Activated B cell treated with CpG ODN at 0.5 μM for 24 hours (primary cell): ENCODE measurements around the gene DYNLT2B. TPM values are rescaled to one million over a fixed set of nuclear protein-coding genes. Genes with fewer than 3 reads are reported as not detected.
"Not testable (repeated sequence)": the region's sequence is repeated elsewhere in the genome, so short reads cannot be mapped to it uniquely, and the experiment has no call there.

ENCODE experiments used
- ATAC-seq: fragments of 200-7000 bp; cut with Tn5 transposase; one replicate; pipeline ENCODE4 v1.10.0; 2021; ENCODE audit warnings: low read depth, mild to moderate bottlenecking, moderate library complexity
- CTCF ChIA-PET: fragments of 350-600 bp; sonication (Branson Sonifier 250); formaldehyde crosslinking; loops from one replicate; lab custom pipeline; 2021; ENCODE audit warnings: antibody characterized with exemption; lab: Charles Lee
- POLR2A ChIA-PET: fragments of 350-600 bp; sonication (Branson Sonifier 250); formaldehyde crosslinking; loops from one replicate; lab custom pipeline; 2021; ENCODE audit warnings: antibody characterized with exemption; lab: Charles Lee
- DNase-seq: peaks from one replicate; pipeline ENCODE4 v3.0.0; 2022
- H3K27ac Mint-ChIP-seq: one replicate; pipeline ENCODE4 v1.8.0; 2020; ENCODE audit warnings: mixed read lengths
- H3K27me3 Mint-ChIP-seq: one replicate; pipeline ENCODE4 v1.8.0; 2021; ENCODE audit warnings: mixed read lengths
- H3K36me3 Mint-ChIP-seq: one replicate; pipeline ENCODE4 v1.8.0; 2021; ENCODE audit warnings: low read depth, mixed read lengths
- H3K4me1 Mint-ChIP-seq: one replicate; pipeline ENCODE4 v1.8.0; 2021; ENCODE audit warnings: mixed read lengths
- H3K4me3 Mint-ChIP-seq: one replicate; pipeline ENCODE4 v1.8.0; 2020; ENCODE audit warnings: mild to moderate bottlenecking, mixed read lengths
- H3K9me3 Mint-ChIP-seq: one replicate; pipeline ENCODE4 v1.8.0; 2020; ENCODE audit warnings: mixed read lengths
- intact Hi-C: fragments of 100-400 bp; cut with micrococcal nuclease; formaldehyde crosslinking; loops from one replicate; pipeline ENCODE4 v1.15.1; 2024
- total RNA-seq: library from RNA; stranded (reverse); gene quantifications from 2 replicates; pipeline ENCODE4 v1.2.3, GENCODE V29; 2022
- TF ChIP-seq, protein P1 (sequence below): fragments of 200-600 bp; IDR thresholded peaks from one replicate; pipeline ENCODE4 v1.8.0; 2022; ENCODE audit warnings: antibody characterized with exemption, mild to moderate bottlenecking

Gene DYNLT2B
- total RNA-seq, 1 donor from 2014 or later = 5.2 TPM

DNA sequence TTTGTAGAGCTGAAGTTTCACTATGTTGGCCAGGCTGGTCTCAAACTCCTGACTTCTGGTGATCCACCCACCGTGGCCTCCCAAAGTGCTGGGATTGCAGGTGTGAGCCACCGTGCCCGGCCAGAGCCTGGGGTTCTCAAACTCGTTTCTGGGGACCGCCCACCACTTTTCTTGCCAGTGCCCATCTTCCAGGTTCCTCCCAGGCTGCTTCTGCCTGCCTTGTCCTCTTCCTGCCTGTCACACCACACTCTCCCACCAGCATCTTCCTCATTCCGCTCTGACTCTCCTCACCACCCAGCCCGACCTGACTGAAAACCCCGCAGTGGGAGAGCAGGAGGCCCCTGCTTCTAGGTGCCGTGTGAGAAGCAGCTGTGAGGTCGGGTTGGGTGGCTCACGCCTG, 3.1 kb upstream of the DYNLT2B start:
- Mint-ChIP-seq H3K4me3 (no peak overlapping the region), H3K36me3 (peaks cover 4% of the 10 kb centered on the region), H3K4me1 (peaks cover 2% of the 10 kb centered on the region), H3K27ac (no peak overlapping the region), H3K27me3 (no peaks in the 10 kb centered on the region), H3K9me3 (no peaks in the 10 kb centered on the region)
- DNase-seq = no peak
- TF ChIP-seq, protein P1, sequence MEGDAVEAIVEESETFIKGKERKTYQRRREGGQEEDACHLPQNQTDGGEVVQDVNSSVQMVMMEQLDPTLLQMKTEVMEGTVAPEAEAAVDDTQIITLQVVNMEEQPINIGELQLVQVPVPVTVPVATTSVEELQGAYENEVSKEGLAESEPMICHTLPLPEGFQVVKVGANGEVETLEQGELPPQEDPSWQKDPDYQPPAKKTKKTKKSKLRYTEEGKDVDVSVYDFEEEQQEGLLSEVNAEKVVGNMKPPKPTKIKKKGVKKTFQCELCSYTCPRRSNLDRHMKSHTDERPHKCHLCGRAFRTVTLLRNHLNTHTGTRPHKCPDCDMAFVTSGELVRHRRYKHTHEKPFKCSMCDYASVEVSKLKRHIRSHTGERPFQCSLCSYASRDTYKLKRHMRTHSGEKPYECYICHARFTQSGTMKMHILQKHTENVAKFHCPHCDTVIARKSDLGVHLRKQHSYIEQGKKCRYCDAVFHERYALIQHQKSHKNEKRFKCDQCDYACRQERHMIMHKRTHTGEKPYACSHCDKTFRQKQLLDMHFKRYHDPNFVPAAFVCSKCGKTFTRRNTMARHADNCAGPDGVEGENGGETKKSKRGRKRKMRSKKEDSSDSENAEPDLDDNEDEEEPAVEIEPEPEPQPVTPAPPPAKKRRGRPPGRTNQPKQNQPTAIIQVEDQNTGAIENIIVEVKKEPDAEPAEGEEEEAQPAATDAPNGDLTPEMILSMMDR = no peak
- ChIA-PET CTCF (no interaction called here), POLR2A (no interaction called here)
- ATAC-seq = no peak
- intact Hi-C loops = no loop called here

DNA sequence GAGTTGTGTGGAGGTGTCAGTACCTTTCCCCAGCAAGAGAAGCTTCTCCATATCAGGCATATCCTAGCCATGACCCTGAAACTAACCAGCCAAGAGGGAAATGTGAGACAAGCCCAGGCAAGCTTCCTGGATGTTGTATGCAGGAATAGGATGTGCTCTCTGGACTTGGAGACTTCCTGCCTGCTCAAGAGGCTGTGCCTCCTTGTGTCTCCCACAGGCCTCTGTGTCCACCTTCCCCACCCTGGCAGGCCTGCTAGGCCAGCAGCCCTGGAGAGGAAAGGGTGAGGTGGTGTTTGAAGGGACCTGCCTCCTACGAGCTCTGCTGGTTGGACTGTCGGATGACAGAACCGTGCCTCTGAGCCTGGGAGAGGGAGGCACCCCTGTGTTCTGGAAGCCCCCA, 2.1 kb upstream of the DYNLT2B start:
- POLR2A ChIA-PET = interaction anchor here (0.6 to 0.7 kb wide), 2 partner anchors 31 to 1489 kb away, joined by 3 read pairs; no protein-coding TSS in a partner anchor
- TF ChIP-seq, protein P1 = no peak
- DNase-seq (no peak), ATAC-seq (no peak)
- Mint-ChIP-seq H3K27ac (no peak overlapping the region), H3K36me3 (peaks cover 4% of the 10 kb centered on the region), H3K4me1 (peaks cover 2% of the 10 kb centered on the region), H3K4me3 (no peak overlapping the region), H3K27me3 (no peaks in the 10 kb centered on the region), H3K9me3 (no peaks in the 10 kb centered on the region)
- intact Hi-C loops = no loop called here
- CTCF ChIA-PET = no interaction called here

DNA sequence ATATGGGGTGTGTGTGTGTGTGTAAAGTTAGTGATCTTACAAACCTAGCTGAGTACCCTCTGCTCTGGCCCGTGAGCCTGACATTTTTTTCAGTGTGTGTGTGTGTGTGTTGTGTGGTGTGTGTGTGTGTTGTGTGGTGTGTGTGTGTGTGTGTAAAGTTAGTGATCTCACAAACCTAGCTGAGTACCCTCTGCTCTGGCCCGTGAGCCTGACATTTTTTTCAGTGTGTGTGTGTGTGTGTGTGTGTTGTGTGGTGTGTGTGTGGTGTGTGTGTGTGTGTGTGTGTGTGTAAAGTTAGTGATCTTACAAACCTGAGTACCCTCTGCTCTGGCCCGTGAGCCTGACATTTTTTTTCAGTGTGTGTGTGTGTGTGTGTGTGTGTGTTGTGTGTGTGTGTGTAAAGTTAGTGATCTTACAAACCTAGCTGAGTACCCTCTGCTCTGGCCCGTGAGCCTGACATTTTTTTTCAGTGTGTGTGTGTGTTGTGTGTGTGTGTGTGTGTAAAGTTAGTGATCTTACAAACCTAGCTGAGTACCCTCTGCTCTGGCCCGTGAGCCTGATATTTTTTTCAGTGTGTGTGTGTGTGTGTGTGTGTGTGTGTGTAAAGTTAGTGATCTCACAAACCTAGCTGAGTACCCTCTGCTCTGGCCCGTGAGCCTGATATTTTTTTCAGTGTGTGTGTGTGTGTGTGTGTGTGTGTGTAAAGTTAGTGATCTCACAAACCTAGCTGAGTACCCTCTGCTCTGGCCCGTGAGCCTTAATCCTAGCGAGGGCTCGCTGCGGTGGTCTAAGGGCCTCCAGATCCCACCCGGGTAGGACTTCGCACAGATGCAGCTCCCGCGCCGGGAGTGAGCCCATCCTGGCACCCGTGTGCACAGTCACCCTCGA, 997 bp downstream of the DYNLT2B start:
- POLR2A ChIA-PET = interaction anchor here (0.9 to 2.1 kb wide), 14 partner anchors 9 to 1417 kb away, joined by 3 to 16 read pairs (median 4); partner anchors contain the start of gene UBXN7
- not testable (repeated sequence) for H3K27me3 Mint-ChIP-seq, H3K9me3 Mint-ChIP-seq, DNase-seq, H3K36me3 Mint-ChIP-seq, H3K4me1 Mint-ChIP-seq
- CTCF ChIA-PET = interaction anchor here (0.7 to 1.0 kb wide), 2 partner anchors 47 to 63 kb away, joined by 3 read pairs; no protein-coding TSS in a partner anchor
- peak; percentile 46 for ATAC-seq
- intact Hi-C loops = loop anchor here (1.0 kb wide), 1 partner anchor 25 kb away; no protein-coding TSS in a partner anchor
- peak overlapping the region; percentile 94 for H3K4me3 Mint-ChIP-seq
- peak overlapping the region; percentile 97 for H3K27ac Mint-ChIP-seq

DNA sequence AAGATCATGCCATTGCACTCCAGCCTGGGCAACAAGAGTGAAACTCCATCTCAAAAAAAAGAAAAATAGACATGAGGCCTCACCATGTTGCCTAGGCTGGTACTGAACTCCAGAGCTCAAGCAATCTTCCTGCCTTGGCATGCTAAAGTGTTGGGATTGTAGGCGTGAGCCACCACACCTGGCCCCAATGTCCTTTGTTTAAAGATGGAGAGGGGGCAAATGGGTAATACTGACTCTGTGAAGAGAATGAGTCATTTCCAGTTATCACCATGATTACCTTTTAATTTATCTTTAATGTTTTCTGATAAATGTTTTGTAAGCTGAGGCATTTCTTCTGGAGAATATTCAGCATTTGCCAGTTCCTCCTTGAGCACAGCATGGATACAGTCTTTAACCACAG, 2.2 kb downstream of the DYNLT2B start:
- Mint-ChIP-seq H3K4me1 (peaks cover 2% of the 10 kb centered on the region), H3K27me3 (no peaks in the 10 kb centered on the region), H3K36me3 (peaks cover 6% of the 10 kb centered on the region), H3K27ac (no peak overlapping the region), H3K9me3 (no peaks in the 10 kb centered on the region), H3K4me3 (no peak overlapping the region)
- intact Hi-C loops = no loop called here
- DNase-seq (no peak), ATAC-seq (no peak)
- TF ChIP-seq, protein P1 = no peak
- POLR2A ChIA-PET = no interaction called here
- CTCF ChIA-PET = no interaction called here

DNA sequence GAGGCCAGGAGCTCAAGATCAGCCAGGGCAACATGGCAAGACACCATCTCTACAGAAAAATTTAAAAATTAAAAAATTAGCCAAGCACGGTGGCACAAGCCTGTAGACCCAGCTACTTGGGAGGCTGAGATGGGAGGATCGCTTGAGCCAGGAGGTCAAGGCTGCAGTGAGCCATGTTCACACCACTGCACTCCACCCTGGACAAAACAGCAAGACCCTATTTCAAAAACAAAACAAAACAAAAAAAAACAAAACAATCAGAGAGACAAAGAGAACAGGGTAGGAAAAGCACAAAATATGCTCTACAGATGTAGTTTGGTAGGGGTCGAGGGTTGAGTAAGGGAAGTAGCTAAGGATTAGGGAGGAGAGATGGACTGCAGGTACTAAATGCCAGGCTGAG, 3.4 kb downstream of the DYNLT2B start:
- ATAC-seq (no peak), DNase-seq (no peak)
- intact Hi-C loops = no loop called here
- peaks cover 2% of the 10 kb centered on the region for H3K4me1 Mint-ChIP-seq
- CTCF ChIA-PET = interaction anchor here (0.8 kb wide), 1 partner anchor 10 kb away, joined by 3 read pairs; no protein-coding TSS in a partner anchor
- H3K4me3 Mint-ChIP-seq = no peak overlapping the region
- H3K27me3 Mint-ChIP-seq = no peaks in the 10 kb centered on the region
- POLR2A ChIA-PET = no interaction called here
- TF ChIP-seq, protein P1 = no peak
- H3K27ac Mint-ChIP-seq = no peak overlapping the region
- H3K36me3 Mint-ChIP-seq = peaks cover 6% of the 10 kb centered on the region
- H3K9me3 Mint-ChIP-seq = no peaks in the 10 kb centered on the region

DNA sequence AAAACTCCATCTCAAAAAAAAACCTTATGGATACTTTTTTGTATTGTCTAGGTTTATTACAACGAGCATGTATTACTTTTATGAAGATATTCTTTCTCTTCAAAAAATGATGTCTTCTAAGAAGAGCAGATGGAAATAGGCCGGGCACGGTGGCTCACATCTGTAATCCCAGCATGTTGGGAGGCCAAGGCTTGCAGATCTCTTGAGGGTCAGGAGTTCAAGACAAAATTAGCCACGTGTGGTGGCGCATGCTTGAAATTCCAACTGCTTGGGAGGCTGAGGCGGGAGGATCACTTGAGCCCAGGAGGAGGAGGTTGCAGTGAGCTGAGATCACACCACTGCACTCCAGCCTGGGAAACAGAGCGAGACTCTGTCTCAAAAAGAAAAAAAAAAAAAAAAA, 4.0 kb downstream of the DYNLT2B start:
- POLR2A ChIA-PET = interaction anchor here (0.6 kb wide), 1 partner anchor 46 kb away, joined by 3 read pairs; no protein-coding TSS in a partner anchor
- CTCF ChIA-PET = interaction anchor here (0.8 kb wide), 1 partner anchor 10 kb away, joined by 3 read pairs; no protein-coding TSS in a partner anchor
- intact Hi-C loops, DNase-seq, H3K27me3 Mint-ChIP-seq, H3K4me3 Mint-ChIP-seq, H3K36me3 Mint-ChIP-seq, H3K4me1 Mint-ChIP-seq, H3K9me3 Mint-ChIP-seq, H3K27ac Mint-ChIP-seq, ATAC-seq: not testable (repeated sequence)

DNA sequence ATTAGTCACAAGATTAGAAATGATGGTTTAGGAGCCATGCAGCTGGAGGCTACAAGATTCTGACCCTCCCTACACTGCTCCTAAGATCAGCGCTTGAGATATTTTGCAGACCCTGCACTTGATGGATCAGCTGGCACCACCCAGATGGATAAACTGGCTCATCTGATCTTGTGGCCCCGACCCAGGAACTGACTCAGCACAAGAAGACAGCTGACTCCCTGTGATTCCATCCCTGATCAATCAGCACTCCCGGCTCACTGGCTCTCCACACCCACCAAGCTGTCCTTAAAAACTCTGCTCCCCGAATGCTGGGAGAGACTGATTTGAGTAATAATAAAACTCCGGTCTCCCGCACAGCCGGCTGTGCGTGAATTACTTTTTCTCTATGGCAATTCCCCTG, 15.1 kb downstream of the DYNLT2B start:
- intact Hi-C loops = loop anchor here (5.0 kb wide), 1 partner anchor 36 kb away; no protein-coding TSS in a partner anchor
- CTCF ChIA-PET = not testable (repeated sequence)

DNA sequence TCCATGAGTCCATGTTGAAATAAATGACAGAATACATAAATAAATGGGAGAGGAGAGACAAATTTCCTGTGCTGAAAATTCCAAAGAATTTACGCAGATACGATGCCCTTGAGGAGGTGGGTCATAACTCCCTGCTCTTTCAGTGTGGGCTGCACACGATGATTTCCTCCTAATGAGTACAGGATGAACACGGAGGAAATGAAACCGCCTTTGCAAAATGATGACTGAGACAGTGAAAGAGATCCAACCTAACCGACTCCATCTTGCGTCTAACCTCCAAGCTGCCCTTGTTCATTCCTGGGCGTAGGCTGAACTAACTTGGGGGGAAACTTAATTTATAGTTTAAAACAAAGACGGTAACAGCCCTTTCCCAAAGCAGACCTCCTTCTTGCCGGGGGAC, 15.5 kb downstream of the DYNLT2B start:
- H3K27ac Mint-ChIP-seq, H3K4me3 Mint-ChIP-seq, CTCF ChIA-PET, H3K36me3 Mint-ChIP-seq, DNase-seq, H3K9me3 Mint-ChIP-seq, H3K27me3 Mint-ChIP-seq: not testable (repeated sequence)
- POLR2A ChIA-PET = interaction anchor here (1.1 to 1.5 kb wide), 2 partner anchors 15 to 16 kb away, joined by 3 to 4 read pairs; partner anchors contain the start of genes DYNLT2B and PCYT1A
- peaks cover 10% of the 10 kb centered on the region for H3K4me1 Mint-ChIP-seq
- ATAC-seq = peak; percentile 49
- intact Hi-C loops = loop anchor here (5.0 kb wide), 1 partner anchor 35 kb away; no protein-coding TSS in a partner anchor

More for the DNA sequence above, 15.1 kb downstream of the DYNLT2B start:
- H3K9me3 Mint-ChIP-seq, H3K27ac Mint-ChIP-seq, H3K27me3 Mint-ChIP-seq, DNase-seq, ATAC-seq, H3K36me3 Mint-ChIP-seq, H3K4me3 Mint-ChIP-seq: not testable (repeated sequence)
- peaks cover 10% of the 10 kb centered on the region for H3K4me1 Mint-ChIP-seq
- POLR2A ChIA-PET = interaction anchor here (1.1 to 1.5 kb wide), 2 partner anchors 15 kb away, joined by 3 to 4 read pairs; partner anchors contain the start of genes DYNLT2B and PCYT1A
